ENCODE measurements around the gene APBA3.
A peak's percentile ranks its signal among the peaks of the same experiment; 100 is the strongest.

The APBA3 gene

GRCh38 chr19:3736106-3736724 is 25.3 kb downstream of the APBA3 start:
- no peak for TF ChIP-seq Cebpa-rat (IDR thresholded peaks at IDR 0.05)
- H3K36me3 ChIP-seq: no peaks in the 10 kb centered on the region
- H3K27me3 ChIP-seq: no peaks in the 10 kb centered on the region
- no peaks in the 10 kb centered on the region for H3K9me3 ChIP-seq
- no peak overlapping the region for H3K27ac ChIP-seq
- no peak overlapping the region for H3K4me2 ChIP-seq
- no peak overlapping the region for H3K9ac ChIP-seq
- peaks cover 7% of the 10 kb centered on the region; the same call in 1 of the 2 replicates for H3K4me1 ChIP-seq
- H3K4me3 ChIP-seq: no peak overlapping the region
- H4K20me1 ChIP-seq: no peaks in the 10 kb centered on the region

DNA sequence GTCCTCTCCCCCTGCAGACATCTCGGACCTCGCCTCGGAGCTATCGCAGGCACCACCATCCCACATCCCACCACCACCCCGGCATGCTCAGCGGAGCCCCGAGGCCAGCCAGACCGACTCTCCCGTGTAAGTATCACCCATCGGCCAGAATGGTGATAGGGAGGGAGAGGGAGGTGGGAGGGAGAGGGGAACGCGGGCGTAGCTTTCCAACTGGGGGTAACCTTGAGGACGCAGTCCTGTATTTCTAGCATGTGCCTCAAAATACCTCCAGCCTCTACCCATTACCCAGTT is 27.2 kb downstream of the APBA3 start:
- Histone ChIP-seq H3K27ac (no peak overlapping the region), H3K36me3 (no peaks in the 10 kb centered on the region), H3K9ac (no peak overlapping the region), H3K4me3 (no peak overlapping the region), H3K27me3 (no peaks in the 10 kb centered on the region), H3K4me2 (no peak overlapping the region), H4K20me1 (no peaks in the 10 kb centered on the region), H3K4me1 (peaks cover 7% of the 10 kb centered on the region; the same call in 1 of the 2 replicates), H3K9me3 (no peaks in the 10 kb centered on the region)
- TF ChIP-seq Cebpa-rat (IDR thresholded peaks at IDR 0.05): no peak

GRCh38 chr19:3733549-3734309 is 27.8 kb downstream of the APBA3 start:
- H3K27ac ChIP-seq: no peak overlapping the region
- H3K4me1 ChIP-seq: peaks cover 7% of the 10 kb centered on the region; the same call in 1 of the 2 replicates
- H4K20me1 ChIP-seq: no peaks in the 10 kb centered on the region
- H3K9ac ChIP-seq: no peak overlapping the region
- no peak for TF ChIP-seq Cebpa-rat (IDR thresholded peaks at IDR 0.05)
- no peaks in the 10 kb centered on the region for H3K27me3 ChIP-seq
- no peak overlapping the region for H3K4me3 ChIP-seq
- H3K4me2 ChIP-seq: no peak overlapping the region
- no peaks in the 10 kb centered on the region for H3K36me3 ChIP-seq
- H3K9me3 ChIP-seq: no peaks in the 10 kb centered on the region

DNA sequence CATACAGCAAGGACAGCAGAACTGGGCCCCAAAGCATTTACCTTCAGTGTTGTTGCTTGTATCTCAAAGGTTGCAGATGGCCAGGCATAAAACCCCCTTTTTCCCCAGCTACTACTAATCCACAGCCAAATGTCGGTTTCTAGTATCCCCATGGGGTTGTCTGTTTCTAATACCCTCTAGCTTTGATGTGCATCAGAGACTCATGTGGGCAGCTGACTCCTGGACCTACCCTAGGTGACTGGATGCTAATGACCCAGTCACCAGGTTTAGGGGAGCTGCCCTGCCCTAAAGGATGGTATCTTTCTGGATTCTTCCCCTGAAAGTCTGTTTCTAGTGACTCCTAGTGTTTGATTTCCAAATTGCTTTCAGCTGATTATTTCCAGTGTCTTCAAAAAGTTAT is 29.4 kb downstream of the APBA3 start:
- no peak for TF ChIP-seq Cebpa-rat (IDR thresholded peaks at IDR 0.05)
- H3K4me3 ChIP-seq: no peak overlapping the region
- no peak overlapping the region for H3K4me2 ChIP-seq
- no peak overlapping the region for H3K27ac ChIP-seq
- no peaks in the 10 kb centered on the region for H3K9me3 ChIP-seq
- H4K20me1 ChIP-seq: no peaks in the 10 kb centered on the region
- no peaks in the 10 kb centered on the region for H3K27me3 ChIP-seq
- H3K36me3 ChIP-seq: no peaks in the 10 kb centered on the region
- no peak overlapping the region for H3K9ac ChIP-seq
- peaks cover 7% of the 10 kb centered on the region; the same call in 1 of the 2 replicates for H3K4me1 ChIP-seq

DNA sequence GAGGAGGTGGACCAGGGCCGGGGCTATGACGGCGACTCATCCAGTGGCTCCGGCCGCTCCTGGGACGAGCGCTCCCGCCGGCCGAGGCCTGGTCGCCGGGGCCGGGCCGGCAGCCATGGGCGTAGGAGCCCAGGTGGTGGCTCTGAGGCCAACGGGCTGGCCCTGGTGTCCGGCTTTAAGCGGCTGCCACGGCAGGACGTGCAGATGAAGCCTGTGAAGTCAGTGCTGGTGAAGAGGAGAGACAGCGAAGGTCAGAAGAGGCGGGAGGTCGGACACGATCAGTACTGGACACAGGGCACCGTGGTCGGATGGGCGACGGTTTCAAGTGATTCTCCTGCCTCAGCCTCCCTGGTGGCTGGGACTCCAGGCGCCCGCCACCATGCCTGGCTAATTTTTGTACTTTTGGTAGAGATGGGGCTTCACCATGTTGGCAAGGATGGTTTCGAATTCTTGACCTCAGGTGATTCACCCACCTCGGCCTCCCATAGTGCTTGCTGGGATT is 31.0 kb downstream of the APBA3 start:
- Histone ChIP-seq H3K4me2 (no peak overlapping the region), H3K4me3 (no peak overlapping the region), H3K36me3 (no peaks in the 10 kb centered on the region), H3K9ac (no peak overlapping the region), H3K9me3 (no peaks in the 10 kb centered on the region), H3K4me1 (peaks cover 7% of the 10 kb centered on the region; the same call in 1 of the 2 replicates), H4K20me1 (no peaks in the 10 kb centered on the region), H3K27ac (no peak overlapping the region), H3K27me3 (no peaks in the 10 kb centered on the region)
- no peak for TF ChIP-seq Cebpa-rat (IDR thresholded peaks at IDR 0.05)

DNA sequence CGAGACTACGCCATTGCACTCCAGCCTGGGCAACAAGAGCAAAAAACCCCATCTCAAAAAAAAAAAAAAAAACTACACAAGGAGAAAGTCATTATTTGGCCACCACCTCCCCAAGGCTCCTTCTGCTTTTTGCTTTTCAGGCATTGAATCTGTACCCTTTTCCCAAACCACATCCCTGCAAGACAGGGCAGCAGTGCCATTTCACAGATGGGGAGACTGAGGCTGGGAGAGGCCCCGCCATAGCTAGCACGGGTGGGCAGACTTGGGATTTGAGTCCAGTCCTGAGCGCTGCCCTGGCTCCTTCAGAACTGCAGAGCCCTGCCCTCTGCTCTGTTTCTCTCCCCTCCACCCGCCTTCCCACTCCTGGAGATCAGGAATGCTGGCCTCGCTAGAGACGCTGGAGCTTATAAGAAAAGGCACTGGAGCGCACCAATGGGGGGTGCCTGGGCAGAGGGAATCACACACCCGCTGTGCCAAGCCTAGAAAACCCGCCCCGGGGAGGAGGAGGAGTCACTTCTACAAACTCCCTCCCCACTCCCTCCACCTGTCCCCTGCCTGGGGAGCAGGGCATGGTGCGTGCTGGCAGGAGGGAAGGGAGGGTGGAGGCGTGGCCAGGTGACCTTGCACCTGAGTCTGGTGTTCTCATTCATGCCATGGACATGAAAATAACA is 35.7 kb downstream of the APBA3 start:
- H3K27me3 ChIP-seq: peaks cover 26% of the 10 kb centered on the region
- H3K4me2 ChIP-seq: no peak overlapping the region
- H3K4me1 ChIP-seq: peaks cover 31% of the 10 kb centered on the region
- H4K20me1 ChIP-seq: no peaks in the 10 kb centered on the region
- no peaks in the 10 kb centered on the region for H3K36me3 ChIP-seq
- no peaks in the 10 kb centered on the region for H3K9me3 ChIP-seq
- no peak overlapping the region for H3K4me3 ChIP-seq
- H3K27ac ChIP-seq: no peak overlapping the region
- TF ChIP-seq Cebpa-rat (IDR thresholded peaks at IDR 0.05): no peak
- H3K9ac ChIP-seq: no peak overlapping the region

GRCh38 chr19:3725121-3725520 is 36.4 kb downstream of the APBA3 start:
- Histone ChIP-seq H3K9ac (no peak overlapping the region), H3K4me2 (0 out of 2 replicates have a peak overlapping the region, but pooled peaks have one; percentile 1), H3K27ac (no peak overlapping the region), H3K27me3 (peaks cover 29% of the 10 kb centered on the region), H3K4me1 (peaks cover 35% of the 10 kb centered on the region), H3K36me3 (no peaks in the 10 kb centered on the region), H3K9me3 (no peaks in the 10 kb centered on the region), H4K20me1 (no peaks in the 10 kb centered on the region), H3K4me3 (no peak overlapping the region)
- no peak for TF ChIP-seq Cebpa-rat (IDR thresholded peaks at IDR 0.05)

- Histone ChIP-seq H3K4me3 (no peak overlapping the region), H3K27ac (no peak overlapping the region), H3K4me1 (peaks cover 35% of the 10 kb centered on the region), H3K36me3 (no peaks in the 10 kb centered on the region), H3K9ac (no peak overlapping the region), H4K20me1 (no peaks in the 10 kb centered on the region), H3K27me3 (peaks cover 29% of the 10 kb centered on the region), H3K4me2 (0 out of 2 replicates have a peak overlapping the region, but pooled peaks have one; percentile 22), H3K9me3 (no peaks in the 10 kb centered on the region)
- no peak for TF ChIP-seq Cebpa-rat (IDR thresholded peaks at IDR 0.05)
These were observed 37.6 kb downstream of the APBA3 start for GRCh38 chr19:3723883-3724282.

DNA sequence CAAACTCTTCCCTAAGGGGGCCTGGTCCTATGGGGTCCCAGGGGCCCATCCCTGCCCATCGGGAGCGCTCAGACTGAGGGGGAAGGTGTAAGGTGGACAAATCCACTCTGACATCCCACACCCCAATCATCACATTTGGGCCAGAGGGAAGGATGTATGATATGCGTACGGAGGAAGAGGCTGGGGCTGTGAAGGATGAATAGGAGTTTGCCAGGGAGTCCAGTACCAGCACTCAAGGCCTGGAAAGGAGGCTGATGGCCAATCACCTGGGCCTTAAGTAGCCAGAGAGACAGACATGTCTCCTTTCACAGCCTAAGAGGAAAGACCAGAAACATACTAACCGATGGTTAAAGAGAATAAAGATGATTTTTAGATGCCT is 38.4 kb downstream of the APBA3 start:
- H3K4me2 ChIP-seq: no peak overlapping the region
- TF ChIP-seq Cebpa-rat (IDR thresholded peaks at IDR 0.05): no peak
- H3K4me3 ChIP-seq: no peak overlapping the region
- no peaks in the 10 kb centered on the region for H4K20me1 ChIP-seq
- H3K4me1 ChIP-seq: peaks cover 35% of the 10 kb centered on the region
- H3K27me3 ChIP-seq: peaks cover 29% of the 10 kb centered on the region
- H3K9me3 ChIP-seq: no peaks in the 10 kb centered on the region
- H3K9ac ChIP-seq: no peak overlapping the region
- H3K27ac ChIP-seq: no peak overlapping the region
- H3K36me3 ChIP-seq: no peaks in the 10 kb centered on the region

Measured in BLaER1 (cell line).